BJ (cell line): ENCODE measurements around the gene CCDC148. TPM values are rescaled to one million over a fixed set of nuclear protein-coding genes. Genes with fewer than 3 reads are reported as not detected.

Source experiments
- CTCF ChIA-PET: fragments of 350-600 bp; formaldehyde crosslinking; extraction: SDS; loops from one replicate; lab custom pipeline; 2021; ENCODE audit warnings: antibody characterized with exemption, inconsistent platforms; lab: Yijun Ruan, JAX
- POLR2A ChIA-PET: fragments of 300-600 bp; sonication (Branson Sonifier 250); formaldehyde crosslinking; extraction: SDS; loops from one replicate; lab custom pipeline; 2021; ENCODE audit warnings: antibody characterized with exemption; lab: Charles Lee
- DNase-seq: peaks from one replicate; pipeline ENCODE4 v3.0.0-alpha.2; 2011; ENCODE audit warnings: low read depth
- H3K27me3 ChIP-seq: 2 replicates; pipeline ENCODE4 v1.6.0; 2011; ENCODE audit warnings: low read length; ENCODE audit not compliant: control insufficient read depth, insufficient read depth
- H3K36me3 ChIP-seq: 2 replicates; pipeline ENCODE4 v1.5.1; 2011; ENCODE audit warnings: low read length; ENCODE audit not compliant: control insufficient read depth, insufficient read depth
- H3K4me3 ChIP-seq: 2 replicates; pipeline ENCODE4 v1.5.1; 2011; ENCODE audit warnings: low read depth, mild to moderate bottlenecking, control low read depth, low read length
- CTCF ChIP-seq: IDR thresholded peaks from 2 replicates; pipeline ENCODE4 v1.5.1; 2011; ENCODE audit warnings: low read depth, mild to moderate bottlenecking, control low read depth, inconsistent platforms, low read length, moderate library complexity; ENCODE audit not compliant: insufficient read depth
- polyA minus RNA-seq: library from RNA; depleted of rRNA, polyadenylated mRNA; stranded (reverse); fragments of >200 nt; gene quantifications from 2 replicates; pipeline ENCODE4 v1.2.3, GENCODE V29; 2011; rRNA and poly(A)+ RNA removed
- polyA plus RNA-seq: library from polyadenylated mRNA; depleted of rRNA; stranded (reverse); fragments of >200 nt; gene quantifications from 2 replicates; pipeline ENCODE4 v1.2.3, GENCODE V29; 2011; rRNA removed

CCDC148 gene
- 0.67 and 0.75 TPM in 2 replicates for polyA plus RNA-seq
- 2.7 and 3.2 TPM in 2 replicates for polyA minus RNA-seq

- POLR2A ChIA-PET, result interaction anchor here (0.5 kb wide), 1 partner anchor 155 kb away, joined by 3 read pairs; no protein-coding TSS in a partner anchor
- no peaks in the 10 kb centered on the region for H3K36me3 ChIP-seq
- no peaks in the 10 kb centered on the region for H3K27me3 ChIP-seq
- peak; percentile 20; the same call in 1 of the 2 replicates for TF ChIP-seq CTCF
- CTCF ChIA-PET, result interaction anchor here (0.6 to 3.3 kb wide), 8 partner anchors 26 to 423 kb away, joined by 3 to 16 read pairs (median 3); no protein-coding TSS in a partner anchor
- DNase-seq, result peak; percentile 55
- peak within 1 kb of the TSS; percentile 97 for H3K4me3 ChIP-seq
Measured at GRCh38 chr2:158456309-158457066, at the start of gene CCDC148, which contains the start of gene PKP4. Gene CCDC148 (minus strand): TSS chr2:158456753. CDS start chr2:158456439, 314 bp downstream. Gene PKP4 (plus strand): TSS chr2:158456952. CDS start chr2:158533185, 76,233 bp downstream.

- no peak for DNase-seq
- H3K36me3 ChIP-seq, result no peaks in the 10 kb centered on the region
- no peak for TF ChIP-seq CTCF
- H3K4me3 ChIP-seq, result no peak overlapping the region
- ChIA-PET CTCF (interaction anchor here (0.9 to 1.3 kb wide), 2 partner anchors 9 to 81 kb away, joined by 3 read pairs; no protein-coding TSS in a partner anchor), POLR2A (no interaction called here)
- no peaks in the 10 kb centered on the region for H3K27me3 ChIP-seq
Measured at GRCh38 chr2:158505448-158505934, 48.9 kb upstream of the CCDC148 start.

- ChIA-PET CTCF (no interaction called here), POLR2A (no interaction called here)
Measured at GRCh38 chr2:158504088-158504487, 47.5 kb upstream of the CCDC148 start.

GRCh38 chr2:158502974-158503373 is 46.4 kb upstream of the CCDC148 start:
- no peaks in the 10 kb centered on the region for H3K36me3 ChIP-seq
- no peak overlapping the region for H3K4me3 ChIP-seq
- H3K27me3 ChIP-seq, result no peaks in the 10 kb centered on the region
- DNase-seq, result peak; percentile 94
- ChIA-PET CTCF (no interaction called here), POLR2A (no interaction called here)
- no peak for TF ChIP-seq CTCF

More at GRCh38 chr2:158504088-158504487, 47.5 kb upstream of the CCDC148 start:
- H3K27me3 ChIP-seq, result no peaks in the 10 kb centered on the region
- H3K4me3 ChIP-seq, result no peak overlapping the region
- no peak for TF ChIP-seq CTCF
- H3K36me3 ChIP-seq, result no peaks in the 10 kb centered on the region
- no peak for DNase-seq

- TF ChIP-seq CTCF, result no peak
- DNase-seq, result no peak
- POLR2A ChIA-PET, result interaction anchor here (0.5 to 0.7 kb wide), 2 partner anchors 23 to 44 kb away, joined by 3 to 4 read pairs; no protein-coding TSS in a partner anchor
Measured at GRCh38 chr2:158501301-158501700, 44.7 kb upstream of the CCDC148 start.

More at GRCh38 chr2:158501301-158501700, 44.7 kb upstream of the CCDC148 start:
- H3K27me3 ChIP-seq, result no peaks in the 10 kb centered on the region
- H3K4me3 ChIP-seq, result no peak overlapping the region
- H3K36me3 ChIP-seq, result no peaks in the 10 kb centered on the region
- CTCF ChIA-PET, result no interaction called here
